Common myeloid progenitor, CD34-positive (primary cell): ENCODE measurements around the gene BRICD5.
"Not testable (repeated sequence)": the region's sequence is repeated elsewhere in the genome, so short reads cannot be mapped to it uniquely, and the experiment has no call there.

Experiments used
- CTCF ChIA-PET: fragments of 350-600 bp; sonication (Branson Sonifier 250); formaldehyde crosslinking; loops from one replicate; lab custom pipeline; 2021; ENCODE audit warnings: antibody characterized with exemption; lab: Charles Lee
- POLR2A ChIA-PET: fragments of 350-600 bp; sonication (Branson Sonifier 250); formaldehyde crosslinking; loops from one replicate; lab custom pipeline; 2021; ENCODE audit warnings: antibody characterized with exemption; lab: Charles Lee
- DNase-seq, 3 donors: peaks; one replicate each; pipeline versions ENCODE4 v3.0.0 to v3.0.0-alpha.2; 2013
- H3K27ac ChIP-seq, 2 experiments: 1 replicate in 1 of 2; 2 replicates in 1 of 2; pipeline ENCODE4 v1.7.0; 2013; ENCODE audit warnings: inconsistent platforms in 2 of 2, low read length in 2 of 2, mild to moderate bottlenecking in 2 of 2, low read depth in 1 of 2, moderate library complexity in 1 of 2; ENCODE audit not compliant: severe bottlenecking in 2 of 2, insufficient read depth in 1 of 2, poor library complexity in 1 of 2
- H3K27me3 ChIP-seq, 5 experiments: replicated peaks in 2 of 5; 1 replicate in 3 of 5; 2 replicates in 2 of 5; pipeline versions ENCODE4 v1.6.1 to v1.7.0; 2013; ENCODE audit warnings: low read length in 4 of 5, mild to moderate bottlenecking in 2 of 5, moderate library complexity in 2 of 5, inconsistent platforms in 1 of 5; ENCODE audit not compliant: insufficient read depth in 5 of 5, control insufficient read depth in 4 of 5
- H3K36me3 ChIP-seq, 4 experiments: 1 replicate in 2 of 4; 2 replicates in 2 of 4; pipeline versions ENCODE4 v1.6.1 to v1.7.0; 2013; ENCODE audit warnings: low read length in 3 of 4, control low read depth in 1 of 4, mild to moderate bottlenecking in 1 of 4; ENCODE audit not compliant: control insufficient read depth in 4 of 4, insufficient read depth in 4 of 4
- H3K4me1 ChIP-seq, 4 experiments: 1 replicate in 3 of 4; 2 replicates in 1 of 4; pipeline versions ENCODE4 v1.6.1 to v1.7.1; 2013; ENCODE audit warnings: low read length in 3 of 4, mild to moderate bottlenecking in 3 of 4, control low read depth in 1 of 4, inconsistent platforms in 1 of 4, moderate library complexity in 1 of 4; ENCODE audit not compliant: control insufficient read depth in 4 of 4, insufficient read depth in 4 of 4; ENCODE audit errors: control extremely low read depth in 1 of 4
- H3K4me3 ChIP-seq, 7 experiments: 1 replicate in 4 of 7; 2 replicates in 3 of 7; pipeline versions ENCODE4 v1.5.1 to v1.7.0; 2013; ENCODE audit warnings: mild to moderate bottlenecking in 7 of 7, low read length in 6 of 7, moderate library complexity in 6 of 7, inconsistent platforms in 2 of 7, low read depth in 2 of 7, control low read depth in 1 of 7; ENCODE audit not compliant: insufficient read depth in 4 of 7, control insufficient read depth in 1 of 7; ENCODE audit errors: extremely low read depth in 1 of 7
- H3K9me3 ChIP-seq, 5 experiments: 1 replicate in 4 of 5; 2 replicates in 1 of 5; pipeline versions ENCODE4 v1.6.1 to v1.7.1; 2013; ENCODE audit warnings: low read length in 4 of 5, mild to moderate bottlenecking in 2 of 5, inconsistent platforms in 1 of 5, low read depth in 1 of 5, moderate library complexity in 1 of 5; ENCODE audit not compliant: control insufficient read depth in 4 of 5, insufficient read depth in 2 of 5; ENCODE audit errors: control extremely low read depth in 1 of 5
- WGBS: methylation state at CpG from one replicate; pipeline ENCODE4 v1.1.5; 2013; ENCODE audit not compliant: insufficient coverage; 5-methylcytosine and 5-hydroxymethylcytosine counted together

The BRICD5 gene

GRCh38 chr16:2243781-2244180 lies 33.1 kb upstream of the BRICD5 start:
- H3K36me3 ChIP-seq = peaks cover 10 to 48% (median 34%) of the 10 kb centered on the region in 4 experiments
- POLR2A ChIA-PET = no interaction called here
- DNase-seq = no peak
- no peak overlapping the region for H3K4me3 ChIP-seq
- H3K27me3 ChIP-seq = peaks cover 0 to 1% (median 0%) of the 10 kb centered on the region in 5 experiments
- 99% methylated on average over 9 of the region's 11 CpGs for WGBS
- H3K9me3 ChIP-seq = no peaks in the 10 kb centered on the region
- CTCF ChIA-PET = interaction anchor here (1.2 kb wide), 1 partner anchor 8 kb away, joined by 4 read pairs; no protein-coding TSS in a partner anchor
- H3K4me1 ChIP-seq = no peaks in the 10 kb centered on the region
- no peak overlapping the region for H3K27ac ChIP-seq

- Histone ChIP-seq H3K27me3 (peaks cover 0 to 8% (median 2%) of the 10 kb centered on the region in 5 experiments), H3K27ac (no peak overlapping the region), H3K4me1 (no peaks in the 10 kb centered on the region), H3K4me3 (no peak overlapping the region), H3K9me3 (no peaks in the 10 kb centered on the region), H3K36me3 (peaks cover 10 to 48% (median 34%) of the 10 kb centered on the region in 4 experiments)
- ChIA-PET POLR2A (no interaction called here), CTCF (interaction anchor here (1.2 kb wide), 1 partner anchor 9 kb away, joined by 4 read pairs; no protein-coding TSS in a partner anchor)
- 98% methylated on average over 17 of the region's 19 CpGs for WGBS
- DNase-seq = no peak
These were observed 32.4 kb upstream of the BRICD5 start for GRCh38 chr16:2243031-2243528.

DNA sequence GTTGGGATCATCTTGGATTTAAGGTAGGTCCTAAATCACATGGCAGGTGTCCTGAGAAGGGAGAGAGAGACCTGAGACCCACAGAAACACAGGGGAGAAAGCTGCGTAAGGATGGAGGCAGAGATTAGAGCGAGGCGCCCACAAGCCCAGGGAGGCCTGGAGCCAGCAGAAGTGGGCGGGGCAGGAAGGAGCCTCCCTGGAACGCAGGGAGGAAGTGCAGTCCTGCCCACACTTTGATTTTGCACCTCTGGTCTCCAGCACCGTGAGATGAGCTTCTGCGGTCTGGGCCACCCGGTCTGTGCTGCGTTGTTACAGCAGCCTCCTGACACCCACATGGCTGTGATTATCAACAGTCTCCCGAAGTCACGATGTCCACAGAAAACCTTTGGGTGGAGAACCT lies 31.9 kb upstream of the BRICD5 start:
- Histone ChIP-seq H3K9me3 (no peaks in the 10 kb centered on the region), H3K36me3 (peaks cover 10 to 48% (median 34%) of the 10 kb centered on the region in 4 experiments), H3K27ac (no peak overlapping the region), H3K4me1 (peaks cover 0 to 3% (median 1%) of the 10 kb centered on the region in 4 experiments), H3K27me3 (peaks cover 0 to 13% (median 2%) of the 10 kb centered on the region in 5 experiments), H3K4me3 (no peak overlapping the region)
- DNase-seq = no peak
- CTCF ChIA-PET = interaction anchor here (0.9 to 1.2 kb wide), 2 partner anchors 9 to 171 kb away, joined by 3 to 4 read pairs; no protein-coding TSS in a partner anchor
- 91% methylated on average over 8 of the region's 11 CpGs for WGBS
- POLR2A ChIA-PET = no interaction called here

GRCh38 chr16:2240331-2240730 lies 29.7 kb upstream of the BRICD5 start:
- Histone ChIP-seq H3K4me1 (peaks cover 0 to 18% (median 8%) of the 10 kb centered on the region in 4 experiments), H3K36me3 (peaks cover 2 to 43% (median 23%) of the 10 kb centered on the region in 4 experiments), H3K27me3 (peaks cover 0 to 36% (median 12%) of the 10 kb centered on the region in 5 experiments)
- H3K27ac ChIP-seq, DNase-seq, H3K4me3 ChIP-seq, POLR2A ChIA-PET, H3K9me3 ChIP-seq: not testable (repeated sequence)
- CTCF ChIA-PET = interaction anchor here (1.0 kb wide), 1 partner anchor 9 kb away, joined by 3 read pairs; no protein-coding TSS in a partner anchor
- 92% methylated on average over 5 of the region's 9 CpGs for WGBS

- Histone ChIP-seq H3K36me3 (peaks cover 3 to 43% (median 21%) of the 10 kb centered on the region in 4 experiments), H3K27me3 (peaks cover 0 to 43% (median 12%) of the 10 kb centered on the region in 5 experiments), H3K4me1 (peaks cover 0 to 18% (median 8%) of the 10 kb centered on the region in 4 experiments), H3K4me3 (no peak overlapping the region), H3K9me3 (no peaks in the 10 kb centered on the region), H3K27ac (no peak overlapping the region)
- ChIA-PET CTCF (interaction anchor here (1.5 to 1.8 kb wide), 2 partner anchors 13 kb away, joined by 7 to 8 read pairs; partner anchors contain the start of gene ECI1), POLR2A (interaction anchor here (0.8 to 1.1 kb wide), 3 partner anchors 9 to 1602 kb away, joined by 3 read pairs; no protein-coding TSS in a partner anchor)
- DNase-seq = no peak
- 96% methylated on average over 15 of the region's 15 CpGs for WGBS
These were observed 28.4 kb upstream of the BRICD5 start for GRCh38 chr16:2238838-2239675.

GRCh38 chr16:2238150-2238837 lies 27.6 kb upstream of the BRICD5 start:
- peaks cover 2 to 42% (median 24%) of the 10 kb centered on the region in 4 experiments for H3K36me3 ChIP-seq
- CTCF ChIA-PET = interaction anchor here (1.5 to 1.8 kb wide), 2 partner anchors 12 to 14 kb away, joined by 7 to 8 read pairs; partner anchors contain the start of gene ECI1
- peaks cover 0 to 43% (median 12%) of the 10 kb centered on the region in 5 experiments for H3K27me3 ChIP-seq
- H3K4me3 ChIP-seq = no peak overlapping the region
- H3K4me1 ChIP-seq = peaks cover 0 to 18% (median 8%) of the 10 kb centered on the region in 4 experiments
- POLR2A ChIA-PET = interaction anchor here (0.8 to 1.1 kb wide), 4 partner anchors 9 to 1603 kb away, joined by 3 to 4 read pairs (median 3); no protein-coding TSS in a partner anchor
- H3K9me3 ChIP-seq = no peaks in the 10 kb centered on the region
- WGBS = 74% methylated on average over 13 of the region's 18 CpGs
- no peak for DNase-seq
- no peak overlapping the region for H3K27ac ChIP-seq
